IMR-90 (cell line): Measurements from ENCODE around the gene TNF. TPM values are rescaled to one million over a fixed set of nuclear protein-coding genes. Genes with fewer than 3 reads are reported as not detected.

ENCODE experiments used
- ATAC-seq: fragments of 200-7000 bp; cut with Tn5 transposase; 2 replicates; pipeline ENCODE4 v1.9.1; 2020; ENCODE audit warnings: low read depth, mild to moderate bottlenecking, moderate library complexity
- BruUV-seq: library from RNA; stranded (reverse); fragments of 400-500 nt; replicated peaks from 2 replicates; lab custom pipeline; 2021; lab: Mats Ljungman, UMichigan
- CTCF ChIA-PET: fragments of 300-600 bp; formaldehyde crosslinking; extraction: SDS; loops from one replicate; lab custom pipeline; 2021; ENCODE audit warnings: antibody characterized with exemption; lab: Yijun Ruan, JAX
- POLR2A ChIA-PET: fragments of 300-600 bp; sonication (Branson Sonifier 250); formaldehyde crosslinking; loops from one replicate; lab custom pipeline; 2022; ENCODE audit warnings: antibody characterized with exemption; ENCODE audit not compliant: unreplicated experiment; lab: Charles Lee
- DNase-seq: peaks from one replicate; pipeline ENCODE4 v3.0.0; 2013
- H2AFZ ChIP-seq: replicated peaks from 2 replicates; pipeline ENCODE3; 2013; ENCODE audit warnings: low read length, mild to moderate bottlenecking; ENCODE audit not compliant: poor library complexity
- H2AK5ac ChIP-seq: 2 replicates; pipeline ENCODE4 v1.6.1; 2013; ENCODE audit warnings: low read depth, low read length, inconsistent platforms
- H2AK9ac ChIP-seq: replicated peaks from 2 replicates; pipeline ENCODE3; 2013; ENCODE audit warnings: mild to moderate bottlenecking, low read depth, low read length, moderate library complexity; ENCODE audit not compliant: poor library complexity
- H2BK120ac ChIP-seq: 2 replicates; pipeline ENCODE4 v1.6.1; 2013; ENCODE audit warnings: low read depth, low read length, inconsistent platforms
- H2BK15ac ChIP-seq: 3 replicates; pipeline ENCODE4 v1.6.1; 2013; ENCODE audit warnings: low read depth, low read length, inconsistent platforms
- H2BK20ac ChIP-seq: 2 replicates; pipeline ENCODE4 v1.6.1; 2013; ENCODE audit warnings: low read depth, mild to moderate bottlenecking, inconsistent platforms, low read length, moderate library complexity
- H2BK5ac ChIP-seq: 2 replicates; pipeline ENCODE4 v1.6.1; 2013; ENCODE audit warnings: mild to moderate bottlenecking, low read depth, low read length, inconsistent platforms; ENCODE audit not compliant: poor library complexity, severe bottlenecking
- H3K14ac ChIP-seq: replicated peaks from 2 replicates; pipeline ENCODE4 v1.6.1; 2013; ENCODE audit warnings: low read depth, low read length, inconsistent platforms
- H3K18ac ChIP-seq: 2 replicates; pipeline ENCODE4 v1.6.1; 2013; ENCODE audit warnings: low read depth, low read length, control low read depth
- H3K23ac ChIP-seq: 2 replicates; pipeline ENCODE4 v1.6.1; 2013; ENCODE audit warnings: low read depth, low read length, inconsistent platforms
- H3K27ac ChIP-seq: 2 replicates; pipeline ENCODE4 v1.5.1; 2013; ENCODE audit warnings: mild to moderate bottlenecking, control low read depth, low read length; ENCODE audit not compliant: insufficient read depth
- H3K27me3 ChIP-seq: 2 replicates; pipeline ENCODE4 v1.6.1; 2013; ENCODE audit warnings: low read length; ENCODE audit not compliant: control insufficient read depth, insufficient read depth
- H3K36me3 ChIP-seq: 2 replicates; pipeline ENCODE4 v1.6.1; 2013; ENCODE audit warnings: low read length, mixed read lengths; ENCODE audit not compliant: control insufficient read depth, insufficient read depth
- H3K4ac ChIP-seq: 2 replicates; pipeline ENCODE4 v1.6.1; 2013; ENCODE audit warnings: low read depth, low read length, inconsistent platforms
- H3K4me1 ChIP-seq: 2 replicates; pipeline ENCODE4 v1.6.1; 2013; ENCODE audit warnings: low read length, mixed read lengths; ENCODE audit not compliant: control insufficient read depth, insufficient read depth
- H3K4me2 ChIP-seq: 2 replicates; pipeline ENCODE4 v1.6.1; 2013; ENCODE audit warnings: low read depth, mild to moderate bottlenecking, control low read depth, low read length, moderate library complexity
- H3K4me3 ChIP-seq: 2 replicates; pipeline ENCODE4 v1.5.1; 2013; ENCODE audit warnings: low read depth, mild to moderate bottlenecking, control low read depth, low read length, moderate library complexity; ENCODE audit not compliant: insufficient read depth
- H3K56ac ChIP-seq: 2 replicates; pipeline ENCODE4 v1.6.1; 2013; ENCODE audit warnings: low read length, inconsistent platforms; ENCODE audit not compliant: insufficient read depth; ENCODE audit errors: extremely low read depth
- H3K79me1 ChIP-seq, 2 experiments: 2 replicates each; pipeline ENCODE4 v1.6.1; 2013; ENCODE audit warnings: low read length in 2 of 2, inconsistent platforms in 1 of 2, low read depth in 1 of 2
- H3K9ac ChIP-seq: 2 replicates; pipeline ENCODE4 v1.6.1; 2013; ENCODE audit warnings: low read depth, low read length, control low read depth
- H3K9me1 ChIP-seq: 2 replicates; pipeline ENCODE4 v1.6.1; 2013; ENCODE audit warnings: low read length, inconsistent platforms; ENCODE audit not compliant: insufficient read depth
- H3K9me3 ChIP-seq: 2 replicates; pipeline ENCODE4 v1.6.1; 2013; ENCODE audit warnings: low read length; ENCODE audit not compliant: control insufficient read depth, insufficient read depth
- H4K20me1 ChIP-seq: 2 replicates; pipeline ENCODE4 v1.6.1; 2013; ENCODE audit warnings: low read length, inconsistent platforms; ENCODE audit not compliant: insufficient read depth
- H4K5ac ChIP-seq: 2 replicates; pipeline ENCODE4 v1.6.1; 2013; ENCODE audit warnings: mild to moderate bottlenecking, low read depth, low read length, control low read depth
- H4K8ac ChIP-seq, 2 experiments: 2 replicates each; pipeline ENCODE4 v1.6.1; 2013; ENCODE audit warnings: low read depth in 2 of 2, low read length in 2 of 2, control low read depth in 1 of 2, inconsistent platforms in 1 of 2
- H4K91ac ChIP-seq: 2 replicates; pipeline ENCODE4 v1.6.1; 2013; ENCODE audit warnings: low read depth, low read length, inconsistent platforms; ENCODE audit not compliant: insufficient read depth
- CEBPB ChIP-seq: IDR thresholded peaks from 2 replicates; pipeline ENCODE4 v1.6.1; 2012; ENCODE audit warnings: low read depth, low read length, improper control_type of control experiment
- CHD1 ChIP-seq: IDR thresholded peaks from 2 replicates; pipeline ENCODE4 v1.6.1; 2012; ENCODE audit warnings: low read depth, low read length, improper control_type of control experiment
- MAFK ChIP-seq: IDR thresholded peaks from 2 replicates; pipeline ENCODE4 v1.6.1; 2012; ENCODE audit warnings: low read depth, low read length, improper control_type of control experiment
- RAD21 ChIP-seq: IDR thresholded peaks from 2 replicates; pipeline ENCODE4 v1.6.1; 2012; ENCODE audit warnings: low read length, improper control_type of control experiment
- RCOR1 ChIP-seq: IDR thresholded peaks from 2 replicates; pipeline ENCODE4 v1.6.1; 2012; ENCODE audit warnings: mild to moderate bottlenecking, low read length, improper control_type of control experiment; ENCODE audit not compliant: insufficient replicate concordance
- RFX5 ChIP-seq: IDR thresholded peaks from 2 replicates; pipeline ENCODE4 v1.8.0; 2012; ENCODE audit warnings: low read depth, mild to moderate bottlenecking, low read length, moderate library complexity
- USF2 ChIP-seq: fragments of 150-350 bp; IDR thresholded peaks from 2 replicates; pipeline ENCODE4 v1.6.1; 2017; ENCODE audit warnings: mild to moderate bottlenecking, antibody characterized with exemption, low read length, low read depth
- WGBS, 2 experiments: methylation state at CpG; one replicate each; pipeline versions ENCODE4 v1.1.5 to v1.1.7; 2013; ENCODE audit warnings: missing lambda C conversion rate in 2 of 2; ENCODE audit not compliant: insufficient read length in 1 of 2; ENCODE audit errors: extremely low coverage in 2 of 2; 5-methylcytosine and 5-hydroxymethylcytosine counted together
- dilution Hi-C: fragments of 300-500 bp; cut with HindIII; formaldehyde crosslinking; loops from one replicate; pipeline ENCODE4 v1.14.3; 2018; ENCODE audit warnings: low sequenced_read_pairs; ENCODE audit not compliant: unreplicated experiment
- in situ Hi-C: fragments of 300-500 bp; cut with MboI; formaldehyde crosslinking; loops from 3 replicates; pipeline ENCODE4 v1.14.3; 2019; ENCODE audit warnings: low sequenced_read_pairs, inconsistent platforms, mixed read lengths
- intact Hi-C: fragments of 100-400 bp; cut with micrococcal nuclease; formaldehyde crosslinking; loops from 2 replicates; pipeline ENCODE4 v1.10.0; 2022
- polyA plus RNA-seq, 3 experiments: library from polyadenylated mRNA; depleted of rRNA; stranded (reverse); fragments of >200 nt; gene quantifications; 2 replicates each; pipeline ENCODE4 v1.2.3, GENCODE V29; 2012; ENCODE audit warnings: low replicate concordance in 1 of 3
- total RNA-seq: library from RNA; depleted of rRNA; stranded (reverse); fragments of >200 nt; gene quantifications from 2 replicates; pipeline ENCODE4 v1.2.3, GENCODE V29; 2012
- TF ChIP-seq, protein P1 (sequence below): conservative IDR thresholded peaks from 2 replicates; pipeline ENCODE4 v1.5.1; 2012; ENCODE audit warnings: mild to moderate bottlenecking, low read depth, low read length, improper control_type of control experiment

TNF gene
- total and polyA plus RNA-seq, 2 of the 4 experiments (the other 2 are of a cell fraction), result not detected

DNA sequence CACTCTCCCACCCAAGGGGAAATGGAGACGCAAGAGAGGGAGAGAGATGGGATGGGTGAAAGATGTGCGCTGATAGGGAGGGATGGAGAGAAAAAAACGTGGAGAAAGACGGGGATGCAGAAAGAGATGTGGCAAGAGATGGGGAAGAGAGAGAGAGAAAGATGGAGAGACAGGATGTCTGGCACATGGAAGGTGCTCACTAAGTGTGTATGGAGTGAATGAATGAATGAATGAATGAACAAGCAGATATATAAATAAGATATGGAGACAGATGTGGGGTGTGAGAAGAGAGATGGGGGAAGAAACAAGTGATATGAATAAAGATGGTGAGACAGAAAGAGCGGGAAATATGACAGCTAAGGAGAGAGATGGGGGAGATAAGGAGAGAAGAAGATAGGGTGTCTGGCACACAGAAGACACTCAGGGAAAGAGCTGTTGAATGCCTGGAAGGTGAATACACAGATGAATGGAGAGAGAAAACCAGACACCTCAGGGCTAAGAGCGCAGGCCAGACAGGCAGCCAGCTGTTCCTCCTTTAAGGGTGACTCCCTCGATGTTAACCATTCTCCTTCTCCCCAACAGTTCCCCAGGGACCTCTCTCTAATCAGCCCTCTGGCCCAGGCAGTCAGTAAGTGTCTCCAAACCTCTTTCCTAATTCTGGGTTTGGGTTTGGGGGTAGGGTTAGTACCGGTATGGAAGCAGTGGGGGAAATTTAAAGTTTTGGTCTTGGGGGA lies 754 bp downstream of the TNF start:
- H3K79me1 ChIP-seq, result no peaks in the 10 kb centered on the region
- no peak overlapping the region for H3K9ac ChIP-seq
- H2AK5ac ChIP-seq, result no peak overlapping the region
- no peaks in the 10 kb centered on the region for H3K9me1 ChIP-seq
- no peaks in the 10 kb centered on the region for H3K4me1 ChIP-seq
- dilution Hi-C loops (no loop called here), intact Hi-C loops (no loop called here), in situ Hi-C loops (no loop called here)
- WGBS, 2 experiments, result 52% methylated on average over 4 of the region's 8 CpGs; no CpG with 5 or more reads in 1 of the 2 experiments
- no peak overlapping the region for H4K91ac ChIP-seq
- no peak overlapping the region for H3K4me2 ChIP-seq
- no peak overlapping the region for H3K14ac ChIP-seq
- H3K36me3 ChIP-seq, result no peaks in the 10 kb centered on the region
- no peak overlapping the region for H3K23ac ChIP-seq
- no peak overlapping the region for H2AFZ ChIP-seq
- H2BK20ac ChIP-seq, result no peak overlapping the region
- no TSS peak for BruUV-seq
- DNase-seq (no peak), ATAC-seq (no peak)
- TF ChIP-seq RCOR1 (no peak), RFX5 (no peak), USF2 (no peak), CHD1 (no peak), MAFK (no peak), CEBPB (no peak), RAD21 (no peak)
- TF ChIP-seq, protein P1, sequence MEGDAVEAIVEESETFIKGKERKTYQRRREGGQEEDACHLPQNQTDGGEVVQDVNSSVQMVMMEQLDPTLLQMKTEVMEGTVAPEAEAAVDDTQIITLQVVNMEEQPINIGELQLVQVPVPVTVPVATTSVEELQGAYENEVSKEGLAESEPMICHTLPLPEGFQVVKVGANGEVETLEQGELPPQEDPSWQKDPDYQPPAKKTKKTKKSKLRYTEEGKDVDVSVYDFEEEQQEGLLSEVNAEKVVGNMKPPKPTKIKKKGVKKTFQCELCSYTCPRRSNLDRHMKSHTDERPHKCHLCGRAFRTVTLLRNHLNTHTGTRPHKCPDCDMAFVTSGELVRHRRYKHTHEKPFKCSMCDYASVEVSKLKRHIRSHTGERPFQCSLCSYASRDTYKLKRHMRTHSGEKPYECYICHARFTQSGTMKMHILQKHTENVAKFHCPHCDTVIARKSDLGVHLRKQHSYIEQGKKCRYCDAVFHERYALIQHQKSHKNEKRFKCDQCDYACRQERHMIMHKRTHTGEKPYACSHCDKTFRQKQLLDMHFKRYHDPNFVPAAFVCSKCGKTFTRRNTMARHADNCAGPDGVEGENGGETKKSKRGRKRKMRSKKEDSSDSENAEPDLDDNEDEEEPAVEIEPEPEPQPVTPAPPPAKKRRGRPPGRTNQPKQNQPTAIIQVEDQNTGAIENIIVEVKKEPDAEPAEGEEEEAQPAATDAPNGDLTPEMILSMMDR, result no peak
- ChIA-PET CTCF (no interaction called here), POLR2A (no interaction called here)
- H4K5ac ChIP-seq, result no peak overlapping the region
- no peak overlapping the region for H3K18ac ChIP-seq
- H2BK15ac ChIP-seq, result no peak overlapping the region
- no peak overlapping the region for H4K8ac ChIP-seq
- no peak overlapping the region for H3K4me3 ChIP-seq
- H3K27ac ChIP-seq, result no peak overlapping the region
- H2BK5ac ChIP-seq, result no peak overlapping the region
- H3K27me3 ChIP-seq, result peaks cover 30% of the 10 kb centered on the region
- no peak overlapping the region for H3K4ac ChIP-seq
- H2AK9ac ChIP-seq, result no peak overlapping the region
- H2BK120ac ChIP-seq, result no peak overlapping the region
- H3K9me3 ChIP-seq, result no peaks in the 10 kb centered on the region
- no peaks in the 10 kb centered on the region for H4K20me1 ChIP-seq
- H3K56ac ChIP-seq, result no peak overlapping the region
